ENCODE measurements around the gene TMEM179B. TPM values are rescaled to one million over a fixed set of nuclear protein-coding genes. Genes with fewer than 3 reads are reported as not detected.

Gene TMEM179B
- total and polyA plus RNA-seq, 2 of the 13 experiments (the other 11 are each of a cell fraction or from before 2014, with no cell fraction given), result 24.8 to 25.7 TPM

DNA sequence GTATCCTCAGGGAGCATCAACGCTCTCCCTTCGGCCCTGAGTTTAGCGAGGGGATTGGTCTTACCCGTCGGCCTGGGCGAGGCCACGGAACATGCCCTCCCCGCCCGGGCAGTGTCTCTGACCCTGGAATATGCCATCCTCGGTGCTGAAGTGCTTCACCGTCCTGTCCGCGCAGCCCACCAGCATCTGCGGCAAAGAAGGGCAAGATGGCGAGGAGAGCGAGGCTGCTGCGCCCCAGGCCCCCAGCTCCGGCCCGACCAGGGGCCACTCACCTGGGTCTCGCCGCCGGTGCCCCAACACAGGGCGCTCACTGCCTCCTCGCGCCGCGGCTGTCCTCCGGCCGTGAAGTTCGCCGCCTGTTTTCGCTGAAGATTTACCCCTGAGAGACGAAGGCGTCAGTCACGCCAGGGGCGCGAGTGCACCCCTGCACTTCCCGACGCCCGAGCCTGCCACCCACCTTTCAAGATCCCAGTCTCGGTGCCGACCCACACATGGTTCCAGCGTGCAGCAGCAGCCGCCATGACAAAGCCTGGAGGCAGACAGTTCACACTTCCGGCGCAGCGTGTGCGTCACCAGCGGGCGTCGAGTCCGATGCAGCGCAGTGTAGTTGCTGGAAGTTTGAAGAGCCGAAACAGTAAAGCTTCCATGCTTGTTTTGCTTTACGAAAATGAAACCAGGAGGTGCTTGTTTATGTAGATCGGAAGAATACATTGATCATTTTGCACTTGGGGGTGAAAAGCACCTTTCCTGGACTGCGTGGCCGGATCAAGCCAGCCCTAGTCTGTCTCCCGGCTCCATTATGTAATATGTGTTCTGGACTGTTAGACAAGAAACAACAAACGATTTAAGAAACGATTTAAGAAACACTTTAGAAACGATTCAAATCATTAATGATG, 52.1 kb downstream of the TMEM179B start, which contains the start of gene WDR74 (continued):
- TF ChIP-seq, protein P1, sequence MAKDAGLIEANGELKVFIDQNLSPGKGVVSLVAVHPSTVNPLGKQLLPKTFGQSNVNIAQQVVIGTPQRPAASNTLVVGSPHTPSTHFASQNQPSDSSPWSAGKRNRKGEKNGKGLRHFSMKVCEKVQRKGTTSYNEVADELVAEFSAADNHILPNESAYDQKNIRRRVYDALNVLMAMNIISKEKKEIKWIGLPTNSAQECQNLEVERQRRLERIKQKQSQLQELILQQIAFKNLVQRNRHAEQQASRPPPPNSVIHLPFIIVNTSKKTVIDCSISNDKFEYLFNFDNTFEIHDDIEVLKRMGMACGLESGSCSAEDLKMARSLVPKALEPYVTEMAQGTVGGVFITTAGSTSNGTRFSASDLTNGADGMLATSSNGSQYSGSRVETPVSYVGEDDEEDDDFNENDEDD (CRISPR knock-in tag; IDR thresholded peaks at IDR 0.05; ENCODE audit: borderline replicate concordance), result peak; percentile 81; the same call in 1 of the 2 replicates
- TF ChIP-seq ZNF501 (CRISPR knock-in tag; IDR thresholded peaks at IDR 0.05) (peak; percentile 83; the same call in 1 of the 2 replicates), DBP (CRISPR knock-in tag; IDR thresholded peaks at IDR 0.05; ENCODE audit: not compliant biosample characterization) (no peak), PITX1 (CRISPR knock-in tag; IDR thresholded peaks at IDR 0.05) (peak; percentile 75), ARNTL (CRISPR knock-in tag; IDR thresholded peaks at IDR 0.05) (no peak), NR2F1 (CRISPR knock-in tag; IDR thresholded peaks at IDR 0.05) (no peak), CSRNP2 (CRISPR knock-in tag; conservative IDR thresholded peaks at IDR 0.05; ENCODE audit: low read depth) (no peak), ZNF543 (CRISPR knock-in tag; IDR thresholded peaks at IDR 0.05) (no peak), KLF11 (CRISPR knock-in tag; IDR thresholded peaks at IDR 0.05) (peak; percentile 85; the same call in 1 of the 2 replicates), SKI (IDR thresholded peaks at IDR 0.05; ENCODE audit: partially characterized antibody) (peak; percentile 29), RAD21 (CRISPR knock-in tag; IDR thresholded peaks at IDR 0.05) (peak; percentile 30; the same call in 1 of the 2 replicates), TCF12 (IDR thresholded peaks at IDR 0.05) (no peak), TCF12 (CRISPR knock-in tag; IDR thresholded peaks at IDR 0.05) (peak; percentile 63; the same call in 1 of the 2 replicates), ZNF431 (CRISPR knock-in tag; IDR thresholded peaks at IDR 0.05; ENCODE audit: borderline replicate concordance, low read depth) (no peak), RNF219 (CRISPR knock-in tag; IDR thresholded peaks at IDR 0.05) (no peak), PRPF4 (IDR thresholded peaks at IDR 0.05; ENCODE audit: low read depth, low read length, poor library complexity, severe bottlenecking) (no peak), PAX8 (CRISPR knock-in tag; IDR thresholded peaks at IDR 0.05; ENCODE audit: borderline replicate concordance) (peak; percentile 87; the same call in 1 of the 2 replicates), SMAD3 (CRISPR knock-in tag; IDR thresholded peaks at IDR 0.05) (peak; percentile 82), ZNF263 (CRISPR knock-in tag; IDR thresholded peaks at IDR 0.05) (peak; percentile 55; the same call in 1 of the 2 replicates), SNAPC2 (CRISPR knock-in tag; IDR thresholded peaks at IDR 0.05) (no peak), ZNF703 (CRISPR knock-in tag; IDR thresholded peaks at IDR 0.05; ENCODE audit: borderline replicate concordance) (no peak), ELF4 (CRISPR knock-in tag; IDR thresholded peaks at IDR 0.05; ENCODE audit: borderline replicate concordance) (no peak), EP300 (IDR thresholded peaks at IDR 0.05; ENCODE audit: low read depth in 2 of 2, low read length in 2 of 2) (no peak; a peak in 1 of 4 replicates), EP300 (CRISPR knock-in tag; IDR thresholded peaks at IDR 0.05; ENCODE audit: borderline replicate concordance) (no peak; the same call in 1 of the 2 replicates)
